GM12891 (cell line): ENCODE data around the gene DTX2. TPM values are rescaled to one million over a fixed set of nuclear protein-coding genes. Genes with fewer than 3 reads are reported as not detected.
"Not testable (repeated sequence)": the region's sequence is repeated elsewhere in the genome, so short reads cannot be mapped to it uniquely, and the experiment has no call there.

Experiments used
- DNase-seq: peaks from one replicate; pipeline ENCODE4 v3.0.0; 2011; ENCODE audit warnings: low spot score; ENCODE audit not compliant: insufficient read length
- FAIRE-seq: peaks from 2 replicates; lab custom pipeline; 2011; peaks lifted over from hg19 to GRCh38; lab: Jason Lieb, UNC
- PAX5 ChIP-seq: IDR thresholded peaks from 2 replicates; pipeline ENCODE4 v1.6.1; 2011; ENCODE audit warnings: low read length, moderate library complexity, mild to moderate bottlenecking; ENCODE audit not compliant: insufficient read depth, severe bottlenecking
- POLR2A ChIP-seq: IDR thresholded peaks from 2 replicates; pipeline ENCODE4 v1.6.1; 2011; ENCODE audit warnings: low read depth, low read length, control low read depth
- POLR2AphosphoS5 ChIP-seq: IDR thresholded peaks from 2 replicates; pipeline ENCODE4 v1.6.1; 2011; ENCODE audit warnings: low read depth, low read length, control low read depth
- POU2F2 ChIP-seq: IDR thresholded peaks from 2 replicates; pipeline ENCODE4 v1.6.1; 2011; ENCODE audit warnings: low read depth, mild to moderate bottlenecking, control low read depth, low read length, moderate library complexity
- SPI1 ChIP-seq: IDR thresholded peaks from 2 replicates; pipeline ENCODE4 v1.6.1; 2011; ENCODE audit warnings: low read depth, low read length, control low read depth
- TAF1 ChIP-seq: IDR thresholded peaks from 2 replicates; pipeline ENCODE4 v1.6.1; 2011; ENCODE audit warnings: low read depth, low read length, control low read depth
- polyA plus RNA-seq: library from polyadenylated mRNA; unstranded; fragments of >200 nt; gene quantifications from one replicate; pipeline ENCODE4 v1.2.1, GENCODE V29; 2012; ENCODE audit warnings: low read depth, missing spikeins, inconsistent platforms; ENCODE audit not compliant: missing spikeins

Gene DTX2
- polyA plus RNA-seq = 9.2 TPM

DNA sequence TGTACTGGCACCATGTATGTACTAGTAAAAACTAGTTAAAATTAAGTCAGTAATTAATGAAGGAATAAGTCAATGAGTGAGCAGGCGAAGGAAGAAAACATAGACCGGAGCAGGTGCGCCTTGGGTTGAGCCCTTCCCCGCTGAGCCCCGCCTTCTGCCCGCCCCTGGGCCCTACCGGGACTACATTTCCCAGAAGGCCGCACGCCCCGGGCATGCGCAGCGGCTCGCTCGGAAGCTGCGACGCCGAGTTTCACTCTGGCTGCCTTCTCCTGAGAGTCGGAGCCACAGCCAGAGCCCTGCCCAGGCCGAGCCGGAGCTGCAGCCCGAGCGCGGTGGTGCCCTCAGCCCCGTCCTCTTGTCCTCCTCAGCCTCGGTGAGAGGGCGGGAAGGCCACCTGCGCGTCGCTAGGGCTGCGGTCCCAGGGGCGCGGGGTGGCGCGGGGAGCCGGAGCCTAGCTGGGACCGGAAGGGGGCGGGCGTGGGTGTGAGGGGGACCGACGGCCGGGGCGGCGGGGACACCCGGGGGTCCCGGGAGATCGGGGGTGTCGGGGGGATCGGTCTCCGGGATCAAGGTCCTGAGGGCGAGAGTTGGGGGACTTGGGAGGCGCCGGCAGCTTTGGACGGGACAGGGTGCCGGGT is at the start of gene DTX2:
DTX2 (plus strand) TSS at position 246 of the 638 bp plus-strand sequence. CDS start 18,801 bp downstream, outside the sequence.
- FAIRE-seq = peak; percentile 85

GRCh38 chr7:76412249-76412648 is 49.3 kb upstream of the DTX2 start:
- TF ChIP-seq TAF1 (no peak), POLR2A (no peak), POU2F2 (no peak), POLR2AphosphoS5 (no peak), SPI1 (no peak), PAX5 (no peak)

More for the DNA sequence above, at the start of gene DTX2:
- not testable (repeated sequence) for DNase-seq

GRCh38 chr7:76417654-76418310 is 43.7 kb upstream of the DTX2 start:
- not testable (repeated sequence) for DNase-seq, FAIRE-seq

More at GRCh38 chr7:76412249-76412648, 49.3 kb upstream of the DTX2 start:
- FAIRE-seq (no peak), DNase-seq (no peak)

GRCh38 chr7:76421097-76421496 is 40.4 kb upstream of the DTX2 start:
- not testable (repeated sequence) for FAIRE-seq, DNase-seq

DNA sequence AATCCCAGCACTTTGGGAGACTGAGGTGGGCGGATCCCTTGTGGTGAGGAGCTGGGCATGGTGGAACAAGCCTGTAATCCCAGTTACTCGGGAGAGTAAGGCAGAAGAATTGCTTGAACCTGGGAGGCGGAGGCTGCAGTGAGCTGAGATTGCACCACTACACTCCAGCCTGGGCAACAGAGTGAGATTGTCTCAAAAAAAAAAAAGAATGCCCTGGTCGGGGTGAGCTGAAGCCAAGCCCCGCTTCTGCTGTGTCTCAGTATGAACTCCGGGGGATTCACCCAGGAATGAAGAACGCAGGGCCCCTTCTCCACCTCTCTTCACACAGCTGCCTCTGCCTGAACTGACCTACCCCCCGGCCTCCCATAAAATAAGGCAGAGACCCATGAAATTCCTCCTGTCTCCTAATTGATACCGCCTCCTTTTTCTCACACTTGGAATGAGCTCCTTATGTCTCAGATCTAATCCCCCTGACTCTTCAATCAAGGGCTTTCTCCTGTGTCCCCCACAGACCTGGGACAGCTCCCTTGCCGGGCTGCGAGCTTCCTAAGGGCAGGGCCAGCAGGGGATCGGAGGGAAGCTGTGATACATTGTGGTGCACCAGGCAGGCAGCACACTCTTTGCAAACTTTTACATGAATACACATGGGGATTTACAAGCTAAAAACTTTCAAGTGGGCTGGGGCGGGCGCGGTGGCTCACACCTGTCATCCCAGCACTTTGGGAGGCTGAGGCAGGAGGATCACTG is 37.7 kb upstream of the DTX2 start:
- TF ChIP-seq TAF1 (no peak), POLR2A (no peak), SPI1 (no peak), PAX5 (no peak), POLR2AphosphoS5 (no peak), POU2F2 (no peak)
- FAIRE-seq (no peak), DNase-seq (no peak)

- no peak for TF ChIP-seq POLR2AphosphoS5
- no peak for TF ChIP-seq TAF1
- TF ChIP-seq PAX5 = no peak
- TF ChIP-seq POU2F2 = 0 out of 2 replicates have a peak, but pooled peaks have one; percentile 20
- no peak for DNase-seq
- FAIRE-seq = no peak
These were observed 36.9 kb upstream of the DTX2 start, which contains the start of gene ZP3 for GRCh38 chr7:76424413-76425111. Gene ZP3 (plus strand): TSS chr7:76424950. CDS start chr7:76424965, 15 bp downstream.

- TF ChIP-seq SPI1 (no peak), TAF1 (no peak), PAX5 (no peak), POLR2AphosphoS5 (no peak), POU2F2 (no peak), POLR2A (no peak)
- no peak for DNase-seq
- FAIRE-seq = no peak
These were observed 36.4 kb upstream of the DTX2 start for GRCh38 chr7:76425156-76425555.

DNA sequence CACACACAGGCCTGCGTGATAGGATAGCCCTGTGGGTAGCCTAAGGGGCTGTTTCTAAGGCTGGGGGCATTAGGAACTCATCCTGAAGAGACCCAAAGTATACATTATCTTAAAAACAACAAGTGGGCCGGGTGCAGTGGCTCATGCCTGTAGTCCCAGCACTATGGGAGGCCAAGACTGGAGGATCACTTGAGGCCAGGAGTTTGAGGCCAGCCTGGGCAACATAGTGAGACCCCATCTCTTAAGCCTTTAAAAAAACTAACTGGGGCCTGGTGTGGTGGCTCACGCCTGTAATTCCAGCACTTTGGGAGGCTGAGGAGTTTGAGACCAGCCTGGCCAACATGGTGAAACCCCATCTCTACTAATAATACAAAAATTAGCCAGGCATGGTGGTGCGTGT is 36.0 kb upstream of the DTX2 start:
- DNase-seq, FAIRE-seq: not testable (repeated sequence)

- FAIRE-seq = no peak
- TF ChIP-seq POLR2AphosphoS5 (no peak), TAF1 (no peak), SPI1 (no peak)
These were observed 35.3 kb upstream of the DTX2 start for GRCh38 chr7:76426246-76426645.

GRCh38 chr7:76427635-76428034 is 33.9 kb upstream of the DTX2 start:
- FAIRE-seq (no peak), DNase-seq (no peak)
- TF ChIP-seq PAX5 = no peak
- no peak for TF ChIP-seq POLR2A
- no peak for TF ChIP-seq SPI1
- no peak for TF ChIP-seq POLR2AphosphoS5
- no peak for TF ChIP-seq TAF1
- no peak for TF ChIP-seq POU2F2

More at GRCh38 chr7:76426246-76426645, 35.3 kb upstream of the DTX2 start:
- no peak for DNase-seq
